ES-I3 (cell line): ENCODE data around the gene VLDLR.

Source experiments
- H3K36me3 ChIP-seq: 2 replicates; pipeline ENCODE4 v1.6.1; 2013; ENCODE audit warnings: mild to moderate bottlenecking, low read length, control low read depth, moderate library complexity; ENCODE audit not compliant: insufficient read depth
- H3K4me1 ChIP-seq: 2 replicates; pipeline ENCODE4 v1.6.1; 2013; ENCODE audit warnings: mild to moderate bottlenecking, control low read depth, low read length; ENCODE audit not compliant: insufficient read depth
- H3K9ac ChIP-seq: 2 replicates; pipeline ENCODE4 v1.6.1; 2013; ENCODE audit warnings: low read depth, mild to moderate bottlenecking, low read length, moderate library complexity
- H3K9me3 ChIP-seq: 2 replicates; pipeline ENCODE4 v1.6.1; 2013; ENCODE audit warnings: mild to moderate bottlenecking, low read length, moderate library complexity; ENCODE audit not compliant: control insufficient read depth, insufficient read depth

Gene VLDLR

GRCh38 chr9:2630158-2630557 lies 8.6 kb downstream of the VLDLR start:
- no peaks in the 10 kb centered on the region for H3K36me3 ChIP-seq
- no peaks in the 10 kb centered on the region for H3K9me3 ChIP-seq
- H3K4me1 ChIP-seq = peaks cover 12% of the 10 kb centered on the region
- H3K9ac ChIP-seq = no peak overlapping the region

DNA sequence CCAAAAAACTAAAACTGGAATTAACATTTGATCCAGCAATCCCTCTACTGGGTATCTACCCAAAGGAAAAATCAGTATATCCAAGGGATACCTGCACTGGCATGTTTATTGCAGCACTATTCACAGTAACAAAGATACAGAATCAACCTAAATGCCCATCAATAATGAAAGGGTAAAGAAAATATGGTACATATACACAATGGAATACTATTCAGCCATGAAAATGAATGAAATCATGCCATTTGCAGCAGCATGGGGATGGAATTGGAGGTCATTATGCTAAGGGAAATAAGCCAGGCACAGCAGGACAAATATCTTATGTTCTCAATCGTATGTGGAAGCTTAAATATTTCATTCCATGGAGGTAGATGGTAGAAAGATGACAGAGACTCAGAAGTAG lies 9.7 kb downstream of the VLDLR start:
- Histone ChIP-seq H3K9ac (no peak overlapping the region), H3K9me3 (no peaks in the 10 kb centered on the region), H3K4me1 (peaks cover 12% of the 10 kb centered on the region), H3K36me3 (no peaks in the 10 kb centered on the region)

DNA sequence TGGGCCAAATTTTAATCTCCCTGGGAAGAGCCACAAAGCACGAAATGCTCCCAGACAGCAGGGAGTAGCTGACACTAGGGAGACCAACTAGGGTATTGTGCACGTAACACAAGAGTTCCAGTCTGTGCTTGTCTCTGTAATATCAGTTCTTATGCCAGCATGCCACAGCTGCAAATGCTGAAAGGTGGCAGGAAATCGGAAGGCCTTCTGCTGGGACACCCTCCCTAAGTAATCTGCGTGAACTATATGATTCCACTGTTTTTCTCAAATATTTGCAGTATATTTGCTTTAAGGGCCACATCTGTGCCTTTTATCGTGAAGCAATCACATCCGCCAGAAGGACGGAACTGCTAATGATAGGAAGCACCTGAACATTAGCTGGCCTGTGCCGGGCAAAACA lies 12.6 kb downstream of the VLDLR start:
- no peak overlapping the region for H3K9ac ChIP-seq
- H3K9me3 ChIP-seq = no peaks in the 10 kb centered on the region
- peaks cover 7% of the 10 kb centered on the region; the same call in 1 of the 2 replicates for H3K4me1 ChIP-seq
- H3K36me3 ChIP-seq = no peaks in the 10 kb centered on the region

GRCh38 chr9:2634818-2635217 lies 13.2 kb downstream of the VLDLR start:
- H3K9ac ChIP-seq = no peak overlapping the region
- no peaks in the 10 kb centered on the region for H3K36me3 ChIP-seq
- peaks cover 7% of the 10 kb centered on the region; the same call in 1 of the 2 replicates for H3K4me1 ChIP-seq
- no peaks in the 10 kb centered on the region for H3K9me3 ChIP-seq

- Histone ChIP-seq H3K9me3 (no peaks in the 10 kb centered on the region), H3K36me3 (peaks cover 6% of the 10 kb centered on the region; the same call in 1 of the 2 replicates), H3K9ac (no peak overlapping the region), H3K4me1 (peaks cover 7% of the 10 kb centered on the region; the same call in 1 of the 2 replicates)
Observed at GRCh38 chr9:2635922-2636321, 14.3 kb downstream of the VLDLR start.

GRCh38 chr9:2637390-2637789 lies 15.8 kb downstream of the VLDLR start:
- Histone ChIP-seq H3K36me3 (peaks cover 21% of the 10 kb centered on the region), H3K9ac (no peak overlapping the region), H3K4me1 (peaks cover 7% of the 10 kb centered on the region; the same call in 1 of the 2 replicates), H3K9me3 (no peaks in the 10 kb centered on the region)

- H3K9ac ChIP-seq = no peak overlapping the region; the same call in 1 of the 2 replicates
- H3K9me3 ChIP-seq = no peaks in the 10 kb centered on the region
- H3K36me3 ChIP-seq = peaks cover 30% of the 10 kb centered on the region
- no peaks in the 10 kb centered on the region for H3K4me1 ChIP-seq
Observed at GRCh38 chr9:2638871-2639673, 17.5 kb downstream of the VLDLR start.

- Histone ChIP-seq H3K9me3 (no peaks in the 10 kb centered on the region), H3K9ac (no peak overlapping the region), H3K36me3 (peaks cover 30% of the 10 kb centered on the region), H3K4me1 (no peaks in the 10 kb centered on the region)
Observed at GRCh38 chr9:2639786-2640185, 18.2 kb downstream of the VLDLR start.

GRCh38 chr9:2640570-2640969 lies 19.0 kb downstream of the VLDLR start:
- Histone ChIP-seq H3K9me3 (no peaks in the 10 kb centered on the region), H3K36me3 (peaks cover 38% of the 10 kb centered on the region)

DNA sequence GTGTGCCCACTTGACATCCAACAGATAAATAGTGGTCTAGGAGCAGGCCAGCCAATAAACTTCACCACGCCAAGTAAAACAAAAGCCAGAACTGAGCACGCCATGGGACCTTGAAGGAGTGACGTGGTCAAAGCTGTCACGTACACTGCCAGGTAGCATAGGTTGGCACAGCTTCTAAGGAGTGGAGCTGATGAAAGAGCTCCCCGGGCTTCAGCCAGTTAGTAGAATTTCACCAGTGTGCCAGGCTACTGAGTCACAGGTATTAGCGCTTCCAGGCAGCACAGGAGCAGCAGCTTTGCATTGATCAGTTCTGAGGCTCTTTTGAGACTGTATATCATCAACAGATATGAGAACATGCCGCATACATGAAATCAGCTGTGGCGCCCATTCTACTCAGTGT lies 19.4 kb downstream of the VLDLR start:
- Histone ChIP-seq H3K9me3 (no peaks in the 10 kb centered on the region), H3K9ac (no peak overlapping the region), H3K36me3 (peaks cover 38% of the 10 kb centered on the region), H3K4me1 (no peaks in the 10 kb centered on the region)

More at GRCh38 chr9:2640570-2640969, 19.0 kb downstream of the VLDLR start:
- Histone ChIP-seq H3K9ac (no peak overlapping the region), H3K4me1 (no peaks in the 10 kb centered on the region)

- Histone ChIP-seq H3K9me3 (no peaks in the 10 kb centered on the region), H3K9ac (no peak overlapping the region), H3K36me3 (peaks cover 42% of the 10 kb centered on the region), H3K4me1 (no peaks in the 10 kb centered on the region)
Observed at GRCh38 chr9:2642068-2642467, 20.5 kb downstream of the VLDLR start.

DNA sequence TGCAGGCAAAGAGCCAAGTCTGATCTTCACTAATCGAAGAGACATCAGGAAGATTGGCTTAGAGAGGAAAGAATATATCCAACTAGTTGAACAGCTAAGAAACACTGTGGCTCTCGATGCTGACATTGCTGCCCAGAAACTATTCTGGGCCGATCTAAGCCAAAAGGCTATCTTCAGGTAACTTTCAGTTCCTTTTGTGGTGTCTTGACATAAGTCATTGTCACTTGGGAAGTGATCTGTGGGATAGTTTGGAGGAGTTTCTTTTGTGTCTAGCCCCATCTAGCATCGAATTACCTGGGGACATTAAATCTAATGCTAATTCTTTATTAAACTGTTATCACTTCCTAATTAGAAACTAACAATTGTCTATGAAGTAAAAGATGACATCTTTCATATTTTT lies 24.0 kb downstream of the VLDLR start:
- Histone ChIP-seq H3K9ac (no peak overlapping the region), H3K36me3 (peaks cover 62% of the 10 kb centered on the region)

DNA sequence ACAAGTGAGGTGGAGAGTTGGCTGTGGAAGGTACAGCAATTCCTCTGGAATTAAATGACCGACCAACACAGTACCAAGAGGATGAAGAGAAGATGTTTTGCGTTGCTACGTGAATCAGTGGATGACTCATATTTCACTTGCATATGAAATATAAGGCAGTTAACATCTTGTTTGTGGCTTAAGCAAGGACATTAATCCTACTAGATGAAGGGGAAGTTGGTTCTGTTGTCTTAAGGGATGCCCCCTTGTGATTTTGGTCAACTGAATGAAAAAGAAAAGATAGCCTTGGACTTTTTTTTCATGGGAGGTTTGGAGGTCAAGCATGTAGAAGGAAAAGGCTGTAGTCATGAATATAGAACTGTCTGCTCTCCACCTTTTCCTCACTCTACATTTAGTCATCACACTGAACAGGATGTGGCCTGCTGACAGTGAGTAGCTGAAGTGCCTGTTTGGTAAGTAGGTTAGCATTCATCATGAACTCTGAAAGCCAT lies 33.9 kb downstream of the VLDLR start:
- Histone ChIP-seq H3K9ac (no peak overlapping the region), H3K36me3 (peaks cover 29% of the 10 kb centered on the region), H3K9me3 (no peaks in the 10 kb centered on the region), H3K4me1 (no peaks in the 10 kb centered on the region)

More for the DNA sequence above, 24.0 kb downstream of the VLDLR start:
- Histone ChIP-seq H3K4me1 (no peaks in the 10 kb centered on the region), H3K9me3 (no peaks in the 10 kb centered on the region)

DNA sequence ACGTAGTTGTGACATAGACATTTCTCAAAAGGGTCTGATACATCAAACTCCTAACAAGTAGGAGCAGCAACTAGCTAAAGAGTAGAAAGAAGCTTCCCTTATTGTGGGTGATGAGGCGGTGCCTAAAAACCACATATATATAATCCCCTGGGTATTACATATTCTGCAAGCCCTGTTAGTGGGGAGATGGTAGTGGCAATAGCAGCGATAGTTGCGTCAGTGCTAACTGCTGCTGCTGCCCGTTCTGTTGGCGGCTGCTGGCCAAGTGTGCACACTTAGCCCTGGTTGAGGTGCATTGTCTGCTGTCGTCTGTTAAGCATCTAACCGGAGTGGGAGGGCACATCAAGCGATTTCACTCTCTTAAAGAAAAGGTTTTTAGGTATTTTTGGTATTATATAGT lies 35.8 kb downstream of the VLDLR start:
- no peaks in the 10 kb centered on the region for H3K9me3 ChIP-seq
- H3K9ac ChIP-seq = no peak overlapping the region
- H3K36me3 ChIP-seq = peaks cover 13% of the 10 kb centered on the region
- H3K4me1 ChIP-seq = no peaks in the 10 kb centered on the region

GRCh38 chr9:2662496-2662895 lies 40.9 kb downstream of the VLDLR start:
- Histone ChIP-seq H3K36me3 (peaks cover 4% of the 10 kb centered on the region; the same call in 1 of the 2 replicates), H3K9ac (no peak overlapping the region), H3K9me3 (peaks cover 3% of the 10 kb centered on the region; the same call in 1 of the 2 replicates), H3K4me1 (no peaks in the 10 kb centered on the region)
